Lower leg skin (tissue), 3 donors: ENCODE results near the gene PRDX3.

ENCODE experiments used
- CTCF ChIP-seq, 3 donors: fragments of 450-650 bp; IDR thresholded peaks; one replicate each; pipeline ENCODE4 v1.5.1; 2016; ENCODE audit warnings: antibody characterized with exemption in 3 of 3, mild to moderate bottlenecking in 3 of 3, moderate library complexity in 2 of 3
- POLR2A ChIP-seq, 2 donors: fragments of 450-650 bp; IDR thresholded peaks; one replicate each; pipeline ENCODE4 v1.6.1; 2016 to 2017; ENCODE audit warnings: antibody characterized with exemption in 2 of 2, mild to moderate bottlenecking in 1 of 2, moderate library complexity in 1 of 2

DNA sequence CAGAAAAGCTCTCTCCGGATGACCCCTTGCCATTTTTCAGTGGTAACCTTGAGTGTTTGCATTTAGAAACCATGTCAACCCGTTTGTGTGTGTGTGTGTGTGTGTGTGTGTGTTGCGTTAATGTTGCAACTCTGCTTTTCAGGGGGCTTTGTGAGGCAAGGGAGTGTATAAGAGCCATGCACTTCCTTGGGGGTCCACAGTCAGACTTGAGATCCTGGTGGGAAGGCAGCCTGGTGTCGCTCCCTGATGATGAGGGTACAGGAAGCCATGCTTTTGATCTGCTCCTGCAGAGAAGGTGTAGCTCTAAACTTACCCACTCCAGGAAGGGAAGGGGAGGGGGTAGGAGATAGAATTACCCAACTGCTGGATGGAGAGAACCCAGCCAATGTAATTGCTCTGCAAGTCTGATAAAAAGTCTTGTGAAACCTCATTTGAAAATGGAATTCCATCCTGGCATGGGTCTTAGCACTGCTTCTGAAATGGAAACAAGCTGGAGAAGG, 39.4 kb upstream of the PRDX3 start:
- no peak for TF ChIP-seq CTCF (IDR thresholded peaks at IDR 0.05)
- no peak for TF ChIP-seq POLR2A (IDR thresholded peaks at IDR 0.05)
